NCI-H146 (cell line): Measurements from ENCODE around the gene FSIP2.

Experiments
- DNase-seq: peaks from one replicate; lab custom pipeline; 2025; lab: John Stamatoyannopoulos, UW

FSIP2 gene

GRCh38 chr2:185738679-185739472 is at the start of gene FSIP2:
FSIP2 (plus strand) TSS chr2:185738804; CDS start chr2:185738895, 91 bp downstream.
- no peak for DNase-seq

GRCh38 chr2:185689906-185690539 is 48.6 kb upstream of the FSIP2 start:
- no peak for DNase-seq

DNA sequence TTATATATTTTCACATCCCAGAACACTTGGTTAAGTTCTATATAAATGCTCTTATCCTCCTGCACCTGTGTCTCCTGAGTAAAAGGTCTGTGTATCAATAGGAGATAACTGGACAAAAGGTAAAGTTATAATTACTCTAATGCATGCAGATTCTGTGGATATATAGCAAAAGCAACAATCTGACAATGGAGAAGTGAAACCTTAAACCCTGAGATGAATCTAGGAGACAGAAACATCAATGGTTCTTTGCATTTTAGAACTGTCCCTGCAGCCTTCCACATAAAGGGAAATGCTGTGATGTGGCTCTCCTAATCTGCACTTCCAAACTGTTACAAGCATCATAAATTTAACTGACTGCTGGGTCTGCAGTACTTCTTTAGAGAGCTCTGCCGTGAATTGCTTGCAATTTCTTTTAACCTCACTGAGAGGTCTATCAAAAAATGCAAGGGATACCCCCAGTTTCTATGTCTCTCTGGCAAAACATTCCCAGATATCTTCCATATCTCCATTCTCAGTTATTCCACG is 42.8 kb upstream of the FSIP2 start:
- peak; percentile 36 for DNase-seq

GRCh38 chr2:185700883-185701282 is 37.7 kb upstream of the FSIP2 start:
- no peak for DNase-seq

- no peak for DNase-seq
These were observed 3.9 kb upstream of the FSIP2 start for GRCh38 chr2:185734658-185735057.

GRCh38 chr2:185736210-185736609 is 2.4 kb upstream of the FSIP2 start:
- no peak for DNase-seq

DNA sequence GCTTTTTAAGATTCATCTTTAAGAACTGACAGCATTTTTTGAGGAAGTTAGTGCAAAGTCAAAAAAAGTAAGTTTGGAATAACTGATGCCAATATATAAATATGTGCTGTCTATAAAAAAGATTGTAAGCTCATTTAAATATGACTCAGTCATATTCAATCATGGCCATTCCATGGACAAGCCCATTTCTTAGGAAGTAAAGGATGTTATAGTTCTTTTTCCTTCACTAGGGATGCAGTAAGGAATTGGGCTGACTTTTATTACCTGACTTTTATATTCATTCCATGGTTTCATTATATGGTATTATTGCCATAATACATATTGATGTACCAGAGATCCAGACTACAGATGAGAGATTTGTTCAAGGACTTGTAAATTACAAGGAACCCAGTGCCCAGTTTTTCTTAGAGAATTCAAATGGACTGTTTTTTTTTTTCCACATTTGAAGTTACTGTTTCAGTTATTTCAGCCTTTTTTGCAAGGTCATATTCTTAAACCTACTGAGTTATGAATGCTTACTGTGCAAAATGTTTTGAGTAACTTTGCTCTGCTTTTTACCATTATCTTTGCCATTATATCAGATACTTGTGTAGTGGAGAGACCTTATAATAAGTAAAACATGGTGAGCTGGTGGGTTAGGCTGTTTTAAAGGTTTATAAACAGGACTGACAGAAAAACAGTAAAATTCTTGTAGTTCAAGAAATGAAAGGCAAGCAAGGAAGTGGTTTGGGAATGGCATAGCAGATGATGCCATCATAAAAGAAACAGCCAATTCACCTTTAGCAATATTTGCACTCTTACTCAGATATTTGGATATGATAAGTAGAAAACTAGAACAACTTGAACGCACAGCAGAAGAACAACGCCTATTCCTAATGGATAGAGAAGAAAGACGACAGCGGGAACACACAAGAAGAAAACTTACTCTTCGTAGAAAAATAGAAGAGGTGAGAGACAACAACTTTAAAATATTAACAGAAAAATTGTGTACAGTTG is 7.6 kb downstream of the FSIP2 start:
- no peak for DNase-seq

DNA sequence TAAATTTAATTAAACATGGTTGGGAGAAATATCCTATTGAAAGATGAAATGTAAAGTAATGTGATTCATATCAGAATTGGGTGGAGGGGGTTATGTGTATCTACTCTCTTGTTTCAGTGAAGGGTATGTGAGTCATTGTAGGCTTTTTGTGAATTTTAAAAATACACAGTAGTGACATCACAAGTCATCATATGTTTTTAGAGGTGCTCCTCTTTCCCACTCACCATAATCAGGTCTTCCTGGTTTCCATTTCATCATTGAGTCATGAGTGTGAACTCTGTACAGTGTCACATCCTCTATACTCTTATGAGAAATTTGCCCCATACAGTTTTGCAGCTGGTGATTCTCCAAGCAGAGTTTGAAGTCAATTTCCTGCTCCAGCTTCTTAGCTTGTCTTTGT is 18.8 kb downstream of the FSIP2 start:
- no peak for DNase-seq

DNA sequence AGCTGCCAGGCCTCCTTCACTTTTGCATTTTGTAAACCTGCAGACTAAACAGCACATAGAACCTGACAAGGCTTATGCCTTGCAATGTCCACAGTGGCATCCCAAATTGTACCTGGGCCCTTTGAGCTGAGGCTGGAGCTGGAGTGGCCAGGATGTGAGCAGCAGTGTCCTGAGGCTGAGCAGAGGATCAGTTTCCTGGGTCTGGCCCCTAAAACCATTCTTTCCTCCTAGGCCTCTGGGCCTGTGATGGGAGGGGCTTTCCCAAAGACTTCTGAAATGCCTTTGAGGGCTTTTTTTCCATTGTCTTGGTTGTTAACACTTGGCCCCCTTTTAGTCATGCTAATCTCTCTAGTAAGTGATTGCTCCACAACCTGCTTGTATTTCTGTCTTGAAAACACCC is 32.8 kb downstream of the FSIP2 start:
- DNase-seq, result no peak

- DNase-seq, result no peak
These were observed 42.3 kb downstream of the FSIP2 start for GRCh38 chr2:185780890-185781289.

GRCh38 chr2:185782223-185782769 is 43.7 kb downstream of the FSIP2 start:
- no peak for DNase-seq

- no peak for DNase-seq
These were observed 46.6 kb downstream of the FSIP2 start for GRCh38 chr2:185785156-185785555.

DNA sequence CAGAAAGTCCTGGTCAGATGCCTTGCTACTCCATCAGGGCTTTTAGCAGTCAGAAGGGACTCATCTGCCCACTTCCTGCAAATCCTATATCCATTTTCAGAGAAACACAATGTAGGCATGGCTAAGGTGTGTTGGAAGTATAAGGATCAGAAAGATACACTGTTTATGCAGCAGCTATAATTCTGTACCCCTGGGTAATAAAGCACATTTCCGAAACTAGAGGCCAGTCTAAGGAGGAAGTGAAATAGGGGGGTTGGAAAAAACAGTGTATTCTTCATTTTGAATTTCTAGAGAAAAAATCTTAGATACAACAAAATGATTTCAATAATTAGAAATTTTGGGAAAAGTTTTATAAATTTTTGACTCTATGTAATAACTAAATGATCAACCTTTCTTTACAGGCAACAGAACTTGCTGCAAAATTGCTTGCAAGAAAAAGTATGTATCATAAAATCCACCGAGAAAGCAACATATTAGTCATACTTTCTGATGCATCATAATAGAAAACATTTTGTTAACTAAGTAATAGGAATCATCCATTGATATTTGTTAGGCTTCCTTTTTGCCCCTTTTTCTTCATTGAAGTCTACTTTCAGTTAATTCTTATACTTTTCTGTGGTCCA is 47.4 kb downstream of the FSIP2 start:
- DNase-seq, result no peak

DNA sequence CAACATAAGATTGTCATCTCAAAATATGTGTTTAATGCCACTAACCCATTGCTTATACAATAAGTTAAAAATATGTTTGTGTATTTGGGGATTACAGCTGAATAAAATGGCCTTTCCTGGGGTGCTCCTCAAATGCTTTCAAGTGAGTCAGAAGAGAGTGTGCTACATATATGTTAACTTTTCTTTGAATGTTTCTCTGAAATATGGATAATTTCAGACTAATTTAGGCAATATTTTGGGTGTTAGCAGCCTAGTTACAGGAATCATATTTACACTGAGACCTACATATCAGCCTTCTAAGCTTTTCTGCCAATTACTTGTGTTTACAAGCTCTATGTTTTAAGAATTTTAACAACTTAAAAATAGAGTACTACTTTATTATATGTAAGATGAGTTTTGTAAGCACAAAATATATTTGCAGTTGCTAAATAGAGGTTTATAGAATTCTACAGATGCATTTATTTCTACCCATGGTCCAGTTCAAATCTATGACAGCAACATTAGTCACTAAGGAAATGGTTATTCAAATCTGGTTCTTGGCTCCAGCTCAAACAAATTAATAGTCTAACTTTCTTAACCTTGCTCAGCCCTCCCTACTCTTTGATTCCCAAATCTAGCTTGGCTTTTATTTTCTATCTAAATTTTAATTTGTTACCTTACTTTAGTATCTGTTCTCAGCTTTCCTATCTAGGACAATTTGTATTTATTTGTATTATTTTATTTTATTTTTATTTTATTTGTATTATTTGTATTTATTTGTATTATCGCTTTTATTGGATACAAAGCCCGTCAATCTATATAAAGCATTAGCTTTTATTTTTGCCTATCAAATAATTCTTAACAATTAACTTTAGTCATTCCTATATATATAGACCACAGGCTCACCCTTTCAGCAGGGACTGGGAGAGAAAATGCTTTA is 48.9 kb downstream of the FSIP2 start:
- DNase-seq, result no peak

DNA sequence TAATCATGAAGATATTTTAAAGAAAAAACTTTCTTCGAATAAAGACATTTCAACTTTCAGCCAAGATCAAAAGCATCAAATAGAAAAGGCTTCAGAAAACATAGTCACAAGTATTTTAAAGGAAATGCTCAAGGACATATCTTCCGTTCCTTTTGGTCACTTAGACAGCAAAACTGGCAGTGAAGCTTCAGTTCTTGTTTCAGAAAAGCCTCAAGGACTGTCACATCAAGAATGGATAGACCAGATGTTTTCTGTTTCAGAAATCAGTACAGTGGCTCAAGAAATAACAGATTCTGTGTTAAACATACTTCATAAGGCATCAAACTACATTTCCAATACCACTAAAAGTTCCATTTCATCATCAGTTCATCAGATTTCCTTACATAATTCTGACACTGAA is 51.8 kb downstream of the FSIP2 start:
- DNase-seq, result no peak

- no peak for DNase-seq
These were observed 55.1 kb downstream of the FSIP2 start for GRCh38 chr2:185793532-185794345.

DNA sequence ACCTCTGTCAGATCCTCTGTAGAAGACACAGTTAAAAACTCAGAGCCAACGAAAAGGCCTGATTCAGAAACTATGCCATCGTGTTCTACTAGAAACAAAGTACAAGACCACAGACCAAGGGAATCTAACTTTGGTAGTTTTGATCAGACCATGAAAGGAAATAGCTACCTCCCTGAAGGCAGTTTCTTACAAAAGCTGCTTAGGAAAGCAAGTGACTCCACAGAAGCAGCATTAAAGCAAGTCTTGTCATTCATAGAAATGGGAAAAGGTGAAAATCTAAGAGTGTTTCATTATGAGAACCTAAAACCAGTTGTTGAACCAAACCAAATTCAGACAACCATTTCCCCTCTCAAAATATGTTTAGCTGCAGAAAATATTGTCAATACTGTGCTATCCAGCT is 58.2 kb downstream of the FSIP2 start:
- DNase-seq, result no peak

DNA sequence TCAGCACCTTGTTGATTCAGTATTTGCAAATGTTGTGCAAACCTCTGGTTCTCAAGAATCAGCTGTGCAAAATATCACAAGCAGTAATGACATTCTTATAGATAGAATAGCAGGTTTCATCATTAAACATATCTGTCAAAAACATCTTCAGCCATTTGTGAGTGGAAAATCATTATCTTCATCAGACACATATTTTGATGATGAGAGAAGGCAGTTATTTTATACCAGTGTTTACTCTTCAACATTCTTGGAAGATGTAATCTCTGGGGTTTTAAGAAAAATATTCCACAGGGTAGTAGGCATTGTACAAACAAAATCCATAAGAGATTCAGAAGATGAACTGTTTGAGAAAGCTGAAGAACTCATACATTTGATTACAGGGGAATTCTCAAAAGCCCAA is 64.3 kb downstream of the FSIP2 start:
- no peak for DNase-seq

- DNase-seq, result no peak
These were observed 68.2 kb downstream of the FSIP2 start for GRCh38 chr2:185806783-185807182.
